NCI-H1694 (cell line): ENCODE results near the gene PML.

Source experiments
- DNase-seq: peaks from one replicate; lab custom pipeline; 2025; lab: John Stamatoyannopoulos, UW

Gene PML

GRCh38 chr15:73994413-73994883, at the start of gene PML:
PML (plus strand) TSS chr15:73994716; CDS start chr15:73994813, 97 bp downstream.
- DNase-seq, result peak; percentile 83

- no peak for DNase-seq
These were observed 49.4 kb upstream of the PML start for GRCh38 chr15:73945130-73945508.

- no peak for DNase-seq
These were observed 48.3 kb upstream of the PML start for GRCh38 chr15:73946046-73946721.

GRCh38 chr15:73946795-73947370, 47.6 kb upstream of the PML start:
- no peak for DNase-seq

GRCh38 chr15:73947651-73948050, 46.9 kb upstream of the PML start:
- DNase-seq, result no peak

- DNase-seq, result no peak
These were observed 46.1 kb upstream of the PML start for GRCh38 chr15:73948396-73948795.

- DNase-seq, result no peak
These were observed 45.5 kb upstream of the PML start for GRCh38 chr15:73948982-73949381.

- DNase-seq, result no peak
These were observed 45.0 kb upstream of the PML start for GRCh38 chr15:73949496-73949895.

- DNase-seq, result no peak
These were observed 44.1 kb upstream of the PML start for GRCh38 chr15:73950479-73950830.

GRCh38 chr15:73950831-73951561, 43.5 kb upstream of the PML start:
- DNase-seq, result peak; percentile 81

- DNase-seq, result no peak
These were observed 42.9 kb upstream of the PML start for GRCh38 chr15:73951601-73952000.

- DNase-seq, result no peak
These were observed 42.2 kb upstream of the PML start for GRCh38 chr15:73952171-73952912.

- DNase-seq, result no peak
These were observed 41.4 kb upstream of the PML start for GRCh38 chr15:73952913-73953750.

GRCh38 chr15:73954188-73955145, 40.0 kb upstream of the PML start:
- DNase-seq, result no peak

GRCh38 chr15:73955326-73955725, 39.2 kb upstream of the PML start:
- DNase-seq, result no peak

- no peak for DNase-seq
These were observed 38.4 kb upstream of the PML start for GRCh38 chr15:73955861-73956742.

GRCh38 chr15:73956743-73957135, 37.8 kb upstream of the PML start:
- DNase-seq, result no peak

GRCh38 chr15:73957276-73957675, 37.2 kb upstream of the PML start:
- no peak for DNase-seq

- DNase-seq, result no peak
These were observed 36.7 kb upstream of the PML start for GRCh38 chr15:73957785-73958184.
